Measurements from ENCODE around the gene AP3M1. TPM values are rescaled to one million over a fixed set of nuclear protein-coding genes. Genes with fewer than 3 reads are reported as not detected.

The AP3M1 gene
- total RNA-seq, 4 donors from 2014 or later = 26.5 to 36.4 (median 31.4) TPM

DNA sequence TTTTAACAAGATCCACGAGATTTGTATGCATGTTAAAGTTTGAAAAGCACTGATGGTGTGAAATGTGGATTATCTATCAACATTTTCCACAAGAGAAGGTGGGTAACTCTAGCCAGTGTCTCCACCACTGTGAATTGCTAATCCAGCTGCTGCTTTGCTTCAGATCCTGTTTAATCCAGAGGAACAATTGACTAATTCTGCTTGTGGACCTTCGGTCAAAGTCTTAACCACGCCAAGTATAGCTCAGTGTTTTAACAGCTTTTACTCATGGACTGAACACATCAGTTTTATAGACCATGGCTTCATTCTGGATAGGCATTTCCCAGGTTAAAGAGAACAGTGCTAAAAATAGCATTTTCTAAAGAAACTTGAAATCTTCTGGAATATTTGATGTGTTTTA lies 23.9 kb upstream of the AP3M1 start:
- DNase-seq (ENCODE audit: extremely low spot score) = no peak
- Histone ChIP-seq H3K4me3 (no peak overlapping the region), H3K9me3 (no peaks in the 10 kb centered on the region), H3K27ac (replicated peaks in 1 of 4) (no peak overlapping the region), H3K27me3 (no peaks in the 10 kb centered on the region), H3K4me1 (peaks cover 15 to 19% (median 17%) of the 10 kb centered on the region in 4 donors), H3K36me3 (no peaks in the 10 kb centered on the region)
- intact Hi-C loops (cut with DNase I) = no loop called here
- TF ChIP-seq, protein P1, sequence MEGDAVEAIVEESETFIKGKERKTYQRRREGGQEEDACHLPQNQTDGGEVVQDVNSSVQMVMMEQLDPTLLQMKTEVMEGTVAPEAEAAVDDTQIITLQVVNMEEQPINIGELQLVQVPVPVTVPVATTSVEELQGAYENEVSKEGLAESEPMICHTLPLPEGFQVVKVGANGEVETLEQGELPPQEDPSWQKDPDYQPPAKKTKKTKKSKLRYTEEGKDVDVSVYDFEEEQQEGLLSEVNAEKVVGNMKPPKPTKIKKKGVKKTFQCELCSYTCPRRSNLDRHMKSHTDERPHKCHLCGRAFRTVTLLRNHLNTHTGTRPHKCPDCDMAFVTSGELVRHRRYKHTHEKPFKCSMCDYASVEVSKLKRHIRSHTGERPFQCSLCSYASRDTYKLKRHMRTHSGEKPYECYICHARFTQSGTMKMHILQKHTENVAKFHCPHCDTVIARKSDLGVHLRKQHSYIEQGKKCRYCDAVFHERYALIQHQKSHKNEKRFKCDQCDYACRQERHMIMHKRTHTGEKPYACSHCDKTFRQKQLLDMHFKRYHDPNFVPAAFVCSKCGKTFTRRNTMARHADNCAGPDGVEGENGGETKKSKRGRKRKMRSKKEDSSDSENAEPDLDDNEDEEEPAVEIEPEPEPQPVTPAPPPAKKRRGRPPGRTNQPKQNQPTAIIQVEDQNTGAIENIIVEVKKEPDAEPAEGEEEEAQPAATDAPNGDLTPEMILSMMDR (IDR thresholded peaks at IDR 0.05) = no peak
- TF ChIP-seq POLR2A (IDR thresholded peaks at IDR 0.05; ENCODE audit: low read depth) (no peak), POLR2AphosphoS5 (IDR thresholded peaks at IDR 0.05) (no peak), EP300 (IDR thresholded peaks at IDR 0.05) (no peak)
- WGBS = 83% methylated on average over 3 of the region's 3 CpGs

DNA sequence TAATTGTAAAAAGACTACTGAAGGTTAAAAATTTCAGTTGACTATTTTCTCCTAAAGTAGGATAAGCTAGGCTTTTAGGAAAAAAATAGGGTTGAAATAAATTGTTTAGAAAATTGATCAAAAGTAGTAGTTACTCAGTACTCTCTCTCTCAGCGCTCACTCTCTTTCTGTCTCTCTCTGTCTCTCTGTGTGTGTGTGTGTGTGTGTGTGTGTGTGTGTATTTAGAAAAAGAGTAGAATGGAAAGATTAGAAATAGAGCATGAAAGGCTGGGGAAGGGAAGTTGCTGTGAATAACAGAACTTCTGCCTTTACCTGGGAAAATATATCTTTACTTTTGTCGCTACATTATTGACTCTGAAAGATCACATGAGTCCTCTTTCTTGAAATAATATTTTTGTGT lies 21.0 kb upstream of the AP3M1 start:
- Histone ChIP-seq H3K27me3 (no peaks in the 10 kb centered on the region), H3K27ac (replicated peaks in 1 of 4) (no peak overlapping the region), H3K4me1 (peaks cover 5 to 17% (median 6%) of the 10 kb centered on the region in 4 donors), H3K36me3 (no peaks in the 10 kb centered on the region), H3K4me3 (no peak overlapping the region), H3K9me3 (no peaks in the 10 kb centered on the region)
- TF ChIP-seq POLR2AphosphoS5 (IDR thresholded peaks at IDR 0.05) (no peak), EP300 (IDR thresholded peaks at IDR 0.05) (no peak), POLR2A (IDR thresholded peaks at IDR 0.05; ENCODE audit: low read depth) (no peak)
- TF ChIP-seq, protein P1 (IDR thresholded peaks at IDR 0.05) = no peak
- intact Hi-C loops (cut with DNase I) = no loop called here
- WGBS = 97% methylated on average over 2 of the region's 2 CpGs
- no peak for DNase-seq (ENCODE audit: extremely low spot score)

DNA sequence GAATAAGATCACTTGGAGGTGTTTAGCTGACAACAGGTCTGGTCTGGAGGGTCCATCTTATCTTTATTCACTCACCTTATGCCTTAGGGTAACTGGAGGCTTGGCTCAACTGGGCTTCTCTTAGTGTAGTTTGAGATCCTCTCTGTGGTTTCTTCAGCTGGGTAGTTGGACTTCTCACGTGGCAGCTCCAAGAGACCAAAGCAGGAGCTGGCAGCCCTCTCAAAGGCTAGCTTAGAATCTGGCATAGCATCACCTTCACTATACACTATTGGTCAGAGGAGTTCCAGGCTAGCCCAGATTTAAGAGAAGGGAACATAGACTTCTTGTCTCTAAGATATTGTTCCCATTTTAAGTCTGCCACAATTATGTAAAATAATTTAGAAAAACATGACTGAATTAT lies 16.8 kb upstream of the AP3M1 start:
- TF ChIP-seq POLR2A (IDR thresholded peaks at IDR 0.05; ENCODE audit: low read depth) (no peak), POLR2AphosphoS5 (IDR thresholded peaks at IDR 0.05) (no peak), EP300 (IDR thresholded peaks at IDR 0.05) (no peak)
- TF ChIP-seq, protein P1 (IDR thresholded peaks at IDR 0.05) = no peak
- WGBS = 67% methylated on average over 1 of the region's 1 CpG
- DNase-seq (ENCODE audit: extremely low spot score) = no peak
- H3K27me3 ChIP-seq = no peaks in the 10 kb centered on the region
- peaks cover 0 to 11% (median 0%) of the 10 kb centered on the region in 4 donors for H3K4me1 ChIP-seq
- intact Hi-C loops (cut with DNase I) = no loop called here
- no peaks in the 10 kb centered on the region for H3K36me3 ChIP-seq
- no peaks in the 10 kb centered on the region for H3K9me3 ChIP-seq
- H3K4me3 ChIP-seq = no peak overlapping the region
- no peak overlapping the region for H3K27ac ChIP-seq (replicated peaks in 1 of 4)

DNA sequence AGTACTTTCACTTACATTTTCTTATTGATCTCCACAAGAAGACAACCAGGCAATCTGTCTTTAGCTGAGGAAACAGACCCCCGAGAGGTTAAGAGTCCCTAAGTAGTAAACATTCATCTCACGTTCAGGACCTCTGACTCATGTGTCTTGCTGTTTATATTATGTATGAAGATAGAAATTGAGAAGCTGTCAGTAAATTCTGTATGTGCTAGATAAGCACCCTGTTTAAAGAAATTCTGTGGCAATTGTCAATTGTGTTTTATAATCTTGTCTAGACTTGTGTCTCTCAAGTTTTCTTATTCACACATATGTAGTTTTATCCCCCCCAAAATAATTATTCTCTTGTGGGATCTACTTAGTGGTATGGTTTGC lies 14.9 kb upstream of the AP3M1 start:
- Histone ChIP-seq H3K9me3 (no peaks in the 10 kb centered on the region), H3K4me3 (no peak overlapping the region), H3K27me3 (no peaks in the 10 kb centered on the region), H3K4me1 (peaks cover 0 to 11% (median 0%) of the 10 kb centered on the region in 4 donors), H3K36me3 (no peaks in the 10 kb centered on the region), H3K27ac (replicated peaks in 1 of 4) (no peak overlapping the region)
- TF ChIP-seq POLR2AphosphoS5 (IDR thresholded peaks at IDR 0.05) (no peak), EP300 (IDR thresholded peaks at IDR 0.05) (no peak), POLR2A (IDR thresholded peaks at IDR 0.05; ENCODE audit: low read depth) (no peak)
- TF ChIP-seq, protein P1 (IDR thresholded peaks at IDR 0.05) = no peak
- DNase-seq (ENCODE audit: extremely low spot score) = no peak
- 51% methylated on average over 2 of the region's 2 CpGs for WGBS
- intact Hi-C loops (cut with DNase I) = no loop called here
